Ovary (tissue), 9 donors: ENCODE measurements around the gene ADGRV1. TPM values are rescaled to one million over a fixed set of nuclear protein-coding genes. Genes with fewer than 3 reads are reported as not detected.

ENCODE experiments used
- DNase-seq, 5 donors: peaks; one replicate each; pipeline ENCODE4 v3.0.0-alpha.2; 2019 to 2020
- H3K27ac ChIP-seq, 2 donors: fragments of 200-600 bp; one replicate each; pipeline versions ENCODE4 v1.5.1 to v1.8.0; 2019 to 2022
- H3K27me3 ChIP-seq: fragments of 200-600 bp; one replicate; pipeline ENCODE4 v1.8.0; 2022
- H3K36me3 ChIP-seq: fragments of 200-600 bp; sonication (generic); one replicate; pipeline ENCODE4 v1.5.1; 2019
- H3K4me1 ChIP-seq: one replicate; pipeline ENCODE4 v1.8.1; 2013; ENCODE audit warnings: mild to moderate bottlenecking, moderate library complexity; ENCODE audit not compliant: insufficient read depth
- H3K4me3 ChIP-seq: fragments of 200-600 bp; sonication (generic); one replicate; pipeline ENCODE4 v1.5.1; 2017
- H3K9me3 ChIP-seq, 2 donors: fragments of 200-600 bp in 1 of 2; sonication (generic) in 1 of 2; one replicate each; pipeline versions ENCODE4 v1.5.1 to v1.8.1; 2013 to 2019; ENCODE audit warnings: mild to moderate bottlenecking in 1 of 2, moderate library complexity in 1 of 2
- CTCF ChIP-seq, 3 donors: fragments of 450-650 bp in 2 of 3; fragments of 200-600 bp in 1 of 3; IDR thresholded peaks; one replicate each; pipeline versions ENCODE4 v1.5.1 to v1.8.0; 2016 to 2022; ENCODE audit warnings: antibody characterized with exemption in 3 of 3, mild to moderate bottlenecking in 1 of 3
- EP300 ChIP-seq: sonication (generic); formaldehyde crosslinking; IDR thresholded peaks from one replicate; pipeline ENCODE4 v1.6.1; 2017; ENCODE audit warnings: antibody characterized with exemption
- POLR2A ChIP-seq: fragments of 450-650 bp; IDR thresholded peaks from one replicate; pipeline ENCODE4 v1.6.1; 2017; ENCODE audit warnings: antibody characterized with exemption, mild to moderate bottlenecking, moderate library complexity
- WGBS, 3 donors: extraction: QIAGEN DNeasy Blood & Tissue Kit in 1 of 3; methylation state at CpG; one replicate each; pipeline versions ENCODE4 v1.1.5 to v1.1.7; 2013 to 2017; 5-methylcytosine and 5-hydroxymethylcytosine counted together
- intact Hi-C, 4 donors: fragments of 100-400 bp; cut with DNase I; formaldehyde crosslinking; loops; one replicate each; pipeline versions ENCODE4 v1.11.0 to v1.15.1; 2022 to 2023
- polyA plus RNA-seq, 2 donors: library from polyadenylated mRNA; stranded (reverse); fragments of 200-250 nt in 1 of 2; fragments of 350-450 nt in 1 of 2; fragmentation: Illumina TruSeq in 1 of 2; extraction: RNeasy Lipid Tissue Mini Kit (QIAGEN cat#74804) in 1 of 2; gene quantifications; one replicate each; pipeline ENCODE4 v1.2.3, GENCODE V29; 2013 to 2014
- total RNA-seq, 7 donors: library from RNA; depleted of rRNA in 2 of 7; stranded (reverse); fragments of >200 nt in 2 of 7; fragmentation: NEBNext Ultra II Directional in 3 of 7; extraction: Animal tissue kit (Norgen Biotek cat#: 25700) in 3 of 7; gene quantifications; one replicate each; pipeline versions ENCODE4 v1.1.0 to v1.2.4, GENCODE V29; 2016 to 2023
- donor health status: DM: no; HTN: no; CAD: no; lungs with moderate emphysema.
- donor health status: DM: no; HTN: no; CAD: no.
- donor health status: Bipolar disorder and iron deficiency.
- donor health status: DM: yes; HTN: yes; CAD: no.
- donor health status: DM: no; HTN: no; CAD: no.
- donor health status: DM: yes; HTN: yes; CAD: no.

ADGRV1 gene
- total and polyA plus RNA-seq, 9 donors = 0.21 to 2.7 (median 1.1) TPM

DNA sequence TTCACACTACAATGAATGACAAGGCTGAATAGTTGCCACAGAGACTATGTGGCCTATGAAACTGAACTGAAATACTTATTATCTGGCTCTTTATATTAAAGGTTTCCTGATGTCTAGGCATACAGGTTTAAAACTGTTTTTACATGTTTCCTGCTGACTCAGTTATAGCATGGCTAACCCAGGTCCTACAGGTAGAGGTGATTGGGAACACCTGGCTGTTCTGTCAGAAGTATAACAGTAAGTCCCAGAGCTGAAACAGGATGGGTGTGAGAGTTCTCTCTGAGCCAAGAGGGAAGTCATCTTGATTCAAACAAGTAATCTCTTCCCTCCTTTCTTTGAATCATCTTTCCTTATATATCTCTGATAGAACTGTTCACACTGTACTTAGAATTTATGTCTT lies 4.9 kb upstream of the ADGRV1 start:
- Histone ChIP-seq H3K27ac (no peak overlapping the region), H3K27me3 (no peaks in the 10 kb centered on the region), H3K9me3 (no peaks in the 10 kb centered on the region), H3K4me3 (no peak overlapping the region), H3K4me1 (peaks cover 4% of the 10 kb centered on the region), H3K36me3 (no peaks in the 10 kb centered on the region)
- DNase-seq = no peak
- TF ChIP-seq CTCF (IDR thresholded peaks at IDR 0.05) (no peak), POLR2A (no peak), EP300 (no peak)
- intact Hi-C loops = no loop called here

GRCh38 chr5:90554358-90555006 lies 4.1 kb upstream of the ADGRV1 start:
- Histone ChIP-seq H3K4me1 (peaks cover 4% of the 10 kb centered on the region), H3K9me3 (no peaks in the 10 kb centered on the region), H3K27me3 (no peaks in the 10 kb centered on the region), H3K36me3 (no peaks in the 10 kb centered on the region), H3K4me3 (no peak overlapping the region), H3K27ac (no peak overlapping the region)
- 69 to 80% (median 79%) methylated on average over 4 of the region's 4 CpGs for WGBS, 3 donors
- intact Hi-C loops = no loop called here
- no peak for DNase-seq
- TF ChIP-seq POLR2A (no peak), EP300 (no peak), CTCF (IDR thresholded peaks at IDR 0.05) (no peak)

DNA sequence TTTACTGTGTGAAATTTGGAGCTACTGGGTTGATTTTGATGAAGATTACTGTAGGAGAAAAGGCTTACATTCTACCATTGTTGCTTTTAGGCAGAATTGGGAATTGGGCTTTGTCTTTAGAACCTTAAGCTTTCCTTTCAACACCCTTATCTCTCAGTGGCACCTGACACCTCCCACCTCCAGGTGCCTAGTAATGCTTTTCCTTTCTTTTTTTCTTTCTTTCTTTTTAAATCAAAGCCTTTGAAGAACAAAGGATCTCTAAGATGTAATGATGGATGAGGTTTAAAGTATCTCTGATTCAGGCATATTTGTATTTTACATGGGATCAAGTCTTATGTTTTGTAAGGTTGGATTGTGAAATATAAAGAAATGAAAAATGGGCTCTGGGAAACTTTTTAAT lies 2.9 kb upstream of the ADGRV1 start:
- H3K4me3 ChIP-seq = no peak overlapping the region
- intact Hi-C loops = no loop called here
- H3K9me3 ChIP-seq = no peaks in the 10 kb centered on the region
- no peak overlapping the region for H3K27ac ChIP-seq
- DNase-seq = no peak
- no peaks in the 10 kb centered on the region for H3K36me3 ChIP-seq
- TF ChIP-seq CTCF (IDR thresholded peaks at IDR 0.05) (no peak), EP300 (no peak), POLR2A (no peak)
- H3K4me1 ChIP-seq = peaks cover 4% of the 10 kb centered on the region
- H3K27me3 ChIP-seq = no peaks in the 10 kb centered on the region

DNA sequence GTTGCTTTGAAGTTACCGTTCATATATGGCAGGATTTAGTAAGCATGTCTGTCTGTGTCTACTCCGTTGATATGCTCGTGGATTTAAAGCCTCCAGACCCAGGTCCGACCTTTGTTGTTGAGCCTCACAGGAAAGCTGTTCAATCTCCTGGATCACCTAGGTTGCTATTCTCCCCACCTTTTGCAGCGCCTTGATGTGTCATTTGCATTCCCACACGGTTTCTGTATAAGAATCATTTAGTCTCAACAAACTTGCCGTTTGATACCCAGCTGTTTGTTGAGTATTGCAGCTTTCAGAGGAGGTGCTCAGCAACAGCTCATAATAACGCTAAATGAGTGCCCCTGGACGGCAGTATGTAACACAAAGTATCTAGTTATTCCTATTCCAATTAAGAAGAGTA lies 1.2 kb upstream of the ADGRV1 start:
- WGBS, 3 donors = 18 to 28% (median 22%) methylated on average over 9 of the region's 9 CpGs
- intact Hi-C loops = no loop called here
- no peak overlapping the region for H3K27ac ChIP-seq
- no peak overlapping the region for H3K4me3 ChIP-seq
- peaks cover 4% of the 10 kb centered on the region for H3K4me1 ChIP-seq
- no peaks in the 10 kb centered on the region for H3K9me3 ChIP-seq
- no peak for DNase-seq
- H3K27me3 ChIP-seq = no peaks in the 10 kb centered on the region
- no peaks in the 10 kb centered on the region for H3K36me3 ChIP-seq
- TF ChIP-seq POLR2A (no peak), EP300 (no peak), CTCF (IDR thresholded peaks at IDR 0.05) (no peak)
